ENCODE data around the gene COL4A6.

DNA sequence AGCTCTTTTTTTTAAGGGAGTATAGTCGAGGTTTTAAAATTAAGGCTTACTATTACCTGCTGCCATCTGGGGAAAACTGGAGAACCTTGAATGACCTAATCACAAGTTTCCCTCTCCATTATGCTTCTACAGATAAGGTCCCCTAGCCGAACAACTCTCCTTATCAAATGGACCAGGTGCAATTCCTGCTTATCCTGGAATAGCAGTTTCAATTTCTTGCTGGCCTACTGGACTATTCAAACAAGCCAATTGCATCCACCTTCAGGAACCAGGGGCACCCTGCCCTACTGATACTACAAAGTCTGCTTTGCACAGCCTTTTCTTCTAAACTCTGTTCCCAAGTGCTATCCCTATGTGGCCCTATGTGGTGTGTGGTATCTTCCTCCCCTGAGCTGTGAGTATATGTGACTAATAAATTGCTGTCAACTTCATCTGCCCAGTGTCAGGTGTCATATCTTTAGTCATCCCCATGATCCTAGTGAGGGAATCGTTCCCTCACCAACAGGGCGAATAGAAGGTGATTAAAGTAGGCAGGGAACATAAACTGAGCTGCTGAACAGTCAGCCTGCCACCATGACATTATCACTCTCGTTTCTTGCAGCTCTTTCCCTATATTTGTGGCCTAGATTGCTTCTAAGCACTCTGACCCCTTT is 218.1 kb downstream of the COL4A6 start:
- TF ChIP-seq CTCF (conservative IDR thresholded peaks at IDR 0.05; ENCODE audit: low read length) (no peak), EZH2phosphoT487 (IDR thresholded peaks at IDR 0.05; ENCODE audit: borderline replicate concordance, low read depth, low read length) (no peak)

Data from OCI-LY7 (cell line).